ELF-1 (cell line): Measurements from ENCODE around the gene KIRREL3.

ENCODE experiments used
- DNase-seq: peaks from one replicate; pipeline ENCODE4 v3.0.0-alpha.2; 2016; ENCODE audit warnings: low read depth, low spot score

KIRREL3 gene

GRCh38 chr11:126474220-126474619 lies 526.4 kb downstream of the KIRREL3 start:
- no peak for DNase-seq

GRCh38 chr11:126473269-126473668 lies 527.3 kb downstream of the KIRREL3 start:
- DNase-seq: no peak

- no peak for DNase-seq
These were observed 531.3 kb downstream of the KIRREL3 start for GRCh38 chr11:126469311-126469710.

- DNase-seq: no peak
These were observed 532.5 kb downstream of the KIRREL3 start for GRCh38 chr11:126468102-126468521.

- DNase-seq: no peak
These were observed 533.1 kb downstream of the KIRREL3 start for GRCh38 chr11:126467471-126467870.

- no peak for DNase-seq
These were observed 533.6 kb downstream of the KIRREL3 start for GRCh38 chr11:126467046-126467370.

- DNase-seq: no peak
These were observed 534.1 kb downstream of the KIRREL3 start for GRCh38 chr11:126466236-126467045.

GRCh38 chr11:126465573-126466188 lies 534.9 kb downstream of the KIRREL3 start:
- DNase-seq: no peak

GRCh38 chr11:126464796-126465195 lies 535.8 kb downstream of the KIRREL3 start:
- no peak for DNase-seq

GRCh38 chr11:126462422-126462821 lies 538.1 kb downstream of the KIRREL3 start:
- DNase-seq: no peak

GRCh38 chr11:126461996-126462395 lies 538.6 kb downstream of the KIRREL3 start:
- no peak for DNase-seq

GRCh38 chr11:126461096-126461440 lies 539.5 kb downstream of the KIRREL3 start:
- DNase-seq: no peak

GRCh38 chr11:126460417-126461095 lies 540.0 kb downstream of the KIRREL3 start:
- DNase-seq: no peak

- no peak for DNase-seq
These were observed 540.8 kb downstream of the KIRREL3 start for GRCh38 chr11:126459691-126460281.

GRCh38 chr11:126457817-126458216 lies 542.8 kb downstream of the KIRREL3 start:
- DNase-seq: no peak

GRCh38 chr11:126456783-126457542 lies 543.6 kb downstream of the KIRREL3 start:
- DNase-seq: peak; percentile 65

- DNase-seq: no peak
These were observed 544.5 kb downstream of the KIRREL3 start for GRCh38 chr11:126456089-126456488.

- peak; percentile 46 for DNase-seq
These were observed 548.1 kb downstream of the KIRREL3 start for GRCh38 chr11:126452241-126453101.

- no peak for DNase-seq
These were observed 549.3 kb downstream of the KIRREL3 start for GRCh38 chr11:126451211-126451802.

GRCh38 chr11:126450806-126451205 lies 549.8 kb downstream of the KIRREL3 start:
- DNase-seq: no peak
